NCI-H2227 (cell line): ENCODE measurements around the gene HIGD1C.

Source experiments
- DNase-seq: peaks from one replicate; lab custom pipeline; 2025; ENCODE audit not compliant: unreplicated experiment; lab: John Stamatoyannopoulos, UW

Gene HIGD1C

GRCh38 chr12:51017452-51017851 lies 65.1 kb downstream of the HIGD1C start:
- DNase-seq = no peak

- DNase-seq = no peak
Measured at GRCh38 chr12:51018956-51019355, 66.6 kb downstream of the HIGD1C start.

- DNase-seq = no peak
Measured at GRCh38 chr12:51019927-51020326, 67.6 kb downstream of the HIGD1C start.
